BE2C (cell line): ENCODE data around the gene AKAP13.

Source experiments
- DNase-seq: peaks from one replicate; pipeline ENCODE4 v3.0.0-alpha.2; 2020
- H3K27me3 ChIP-seq: fragments of 250-450 bp; sonication (Bioruptor Pico); 2 replicates; pipeline ENCODE4 v1.5.1; 2020; ENCODE audit warnings: mild to moderate bottlenecking
- H3K36me3 ChIP-seq: fragments of 250-450 bp; sonication (Bioruptor Pico); 2 replicates; pipeline ENCODE4 v1.5.1; 2020; ENCODE audit warnings: mild to moderate bottlenecking
- H3K4me1 ChIP-seq: fragments of 250-450 bp; sonication (Bioruptor Pico); 2 replicates; pipeline ENCODE4 v1.5.1; 2020
- H3K4me3 ChIP-seq: 2 replicates; pipeline ENCODE4 v1.5.1; 2011; ENCODE audit warnings: low read depth, low read length
- H3K9me3 ChIP-seq: fragments of 250-450 bp; sonication (Bioruptor Pico); 2 replicates; pipeline ENCODE4 v1.5.1; 2020
- TF ChIP-seq, protein P1 (sequence below): IDR thresholded peaks from 2 replicates; pipeline ENCODE4 v1.5.1; 2012; ENCODE audit warnings: mild to moderate bottlenecking, low read depth, low read length

AKAP13 gene

DNA sequence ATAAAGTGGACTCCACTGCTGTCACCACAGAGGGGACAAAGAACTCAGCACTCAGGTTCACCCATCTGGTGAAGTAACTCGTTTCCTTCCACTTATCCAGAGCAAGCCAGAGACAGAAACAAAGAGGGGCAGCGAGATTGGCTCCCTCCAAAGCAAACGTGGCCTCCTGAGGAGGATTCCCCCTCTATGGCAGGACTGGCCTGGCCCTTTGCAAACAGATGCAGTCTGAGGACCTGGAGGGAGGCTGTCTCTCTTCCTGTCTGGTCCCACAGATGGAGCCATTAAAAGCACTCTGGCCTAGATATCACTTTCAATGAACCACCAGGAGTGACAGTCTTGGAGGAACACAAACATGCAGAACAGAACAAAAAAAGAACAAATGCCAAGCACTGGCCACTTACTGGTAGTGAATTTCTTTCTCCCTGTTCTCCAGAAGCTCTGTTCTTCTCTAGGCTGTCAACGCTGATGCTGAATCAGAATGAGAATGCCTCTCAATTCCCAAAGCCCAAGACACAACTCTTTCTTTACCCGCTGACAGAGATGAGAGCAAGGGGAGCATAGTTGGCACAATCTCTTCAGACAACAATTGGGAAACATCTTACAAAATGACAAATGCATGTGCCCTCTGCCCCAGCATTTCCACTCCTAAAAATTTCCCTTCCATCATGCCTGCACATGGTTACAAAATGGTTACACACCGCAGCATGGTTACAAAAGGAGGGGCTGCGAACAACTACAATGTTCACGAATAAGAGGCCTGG is 400.0 kb downstream of the AKAP13 start:
- DNase-seq: no peak
- TF ChIP-seq, protein P1, sequence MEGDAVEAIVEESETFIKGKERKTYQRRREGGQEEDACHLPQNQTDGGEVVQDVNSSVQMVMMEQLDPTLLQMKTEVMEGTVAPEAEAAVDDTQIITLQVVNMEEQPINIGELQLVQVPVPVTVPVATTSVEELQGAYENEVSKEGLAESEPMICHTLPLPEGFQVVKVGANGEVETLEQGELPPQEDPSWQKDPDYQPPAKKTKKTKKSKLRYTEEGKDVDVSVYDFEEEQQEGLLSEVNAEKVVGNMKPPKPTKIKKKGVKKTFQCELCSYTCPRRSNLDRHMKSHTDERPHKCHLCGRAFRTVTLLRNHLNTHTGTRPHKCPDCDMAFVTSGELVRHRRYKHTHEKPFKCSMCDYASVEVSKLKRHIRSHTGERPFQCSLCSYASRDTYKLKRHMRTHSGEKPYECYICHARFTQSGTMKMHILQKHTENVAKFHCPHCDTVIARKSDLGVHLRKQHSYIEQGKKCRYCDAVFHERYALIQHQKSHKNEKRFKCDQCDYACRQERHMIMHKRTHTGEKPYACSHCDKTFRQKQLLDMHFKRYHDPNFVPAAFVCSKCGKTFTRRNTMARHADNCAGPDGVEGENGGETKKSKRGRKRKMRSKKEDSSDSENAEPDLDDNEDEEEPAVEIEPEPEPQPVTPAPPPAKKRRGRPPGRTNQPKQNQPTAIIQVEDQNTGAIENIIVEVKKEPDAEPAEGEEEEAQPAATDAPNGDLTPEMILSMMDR: no peak
- no peaks in the 10 kb centered on the region for H3K9me3 ChIP-seq
- no peaks in the 10 kb centered on the region for H3K36me3 ChIP-seq
- no peak overlapping the region for H3K4me3 ChIP-seq
- H3K4me1 ChIP-seq: no peaks in the 10 kb centered on the region
- no peaks in the 10 kb centered on the region for H3K27me3 ChIP-seq

DNA sequence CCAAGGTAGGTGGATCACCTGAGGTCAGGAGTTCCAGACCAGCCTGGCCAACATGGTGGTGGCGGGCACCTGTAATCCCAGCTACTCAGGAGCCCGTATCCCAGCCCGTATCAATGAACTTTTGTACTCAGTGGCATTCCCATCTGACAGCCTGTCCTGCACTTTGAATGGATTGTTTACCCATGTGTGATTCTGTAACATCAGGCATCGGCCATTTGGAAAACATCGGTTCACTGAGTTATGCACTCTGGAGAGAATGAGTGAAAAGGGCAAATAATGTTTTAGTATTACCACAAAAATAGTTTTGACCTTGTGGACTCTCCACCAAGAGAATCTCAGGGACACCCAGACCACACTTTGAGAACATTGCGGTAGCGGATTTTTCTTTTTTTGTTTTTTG is 400.7 kb downstream of the AKAP13 start:
- Histone ChIP-seq H3K36me3 (no peaks in the 10 kb centered on the region), H3K4me1 (peaks cover 2% of the 10 kb centered on the region; the same call in 1 of the 2 replicates), H3K4me3 (no peak overlapping the region), H3K9me3 (no peaks in the 10 kb centered on the region), H3K27me3 (no peaks in the 10 kb centered on the region)
- no peak for DNase-seq
- TF ChIP-seq, protein P1: no peak

DNA sequence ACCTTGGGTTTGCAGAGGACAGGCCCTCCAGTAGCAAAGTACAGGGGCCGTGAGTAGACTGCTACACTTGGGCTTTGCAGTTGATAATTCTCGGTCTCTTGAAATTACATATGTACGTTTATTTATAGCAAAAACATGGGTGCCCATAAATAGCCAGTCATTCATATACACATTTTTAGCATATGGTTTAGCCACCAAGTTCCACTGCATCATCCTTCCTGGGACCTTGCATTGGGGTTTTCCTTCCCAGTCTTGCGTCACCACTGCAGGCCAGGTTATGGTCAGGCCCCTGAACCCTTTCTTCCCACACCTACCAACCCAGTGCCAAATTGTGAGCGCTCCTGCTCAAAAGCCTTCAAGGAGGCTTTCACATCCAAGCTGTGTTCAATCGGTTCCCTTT is 401.7 kb downstream of the AKAP13 start:
- H3K4me1 ChIP-seq: peaks cover 7% of the 10 kb centered on the region
- no peaks in the 10 kb centered on the region for H3K9me3 ChIP-seq

DNA sequence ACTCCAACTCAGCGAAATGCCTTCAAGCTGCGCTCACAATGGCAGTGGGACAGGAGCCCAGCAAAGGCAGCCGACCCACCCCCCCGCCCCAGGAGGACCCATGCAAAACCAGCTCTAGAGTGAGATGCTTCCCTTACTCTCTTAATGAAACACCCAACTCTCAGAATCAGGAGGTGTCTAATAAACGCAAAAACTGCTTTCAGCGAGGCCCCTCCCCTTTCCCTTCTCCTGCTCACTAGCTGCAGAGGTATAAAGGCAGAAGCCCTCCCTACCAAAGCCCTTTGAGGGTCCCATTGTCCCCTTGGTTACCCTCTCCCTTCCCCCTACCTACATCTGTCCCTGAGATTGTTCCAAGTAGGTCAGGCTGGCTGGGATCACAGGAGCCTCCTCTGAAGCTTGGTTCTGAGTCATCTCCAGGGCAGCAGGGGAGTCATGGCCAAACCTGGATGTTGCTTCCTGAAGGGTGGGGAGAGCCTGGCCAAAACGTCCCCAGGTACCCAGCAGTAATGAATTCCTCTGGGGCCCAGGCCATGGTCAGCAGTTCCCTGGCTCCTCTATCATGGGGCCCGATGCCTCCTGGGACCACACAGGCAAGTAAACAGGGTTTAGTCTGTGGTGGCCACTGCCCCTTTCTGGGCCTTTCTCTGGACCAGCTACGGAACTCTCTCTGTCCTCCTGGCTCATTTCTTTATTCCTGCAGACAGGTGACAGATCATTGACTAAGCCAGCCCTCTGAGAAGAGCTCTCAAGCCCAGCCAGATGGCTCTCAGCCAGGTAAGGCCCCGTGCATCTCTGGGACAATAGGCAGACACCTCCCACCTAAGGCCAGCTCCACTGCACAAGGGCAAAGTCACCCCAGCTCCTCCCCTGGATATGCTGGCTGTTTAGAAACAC is 405.7 kb downstream of the AKAP13 start:
- TF ChIP-seq, protein P1: no peak
- no peak overlapping the region for H3K4me3 ChIP-seq
- H3K36me3 ChIP-seq: no peaks in the 10 kb centered on the region
- H3K27me3 ChIP-seq: no peaks in the 10 kb centered on the region
- no peak for DNase-seq
- no peaks in the 10 kb centered on the region for H3K9me3 ChIP-seq
- H3K4me1 ChIP-seq: peaks cover 7% of the 10 kb centered on the region

More for the DNA sequence above, 401.7 kb downstream of the AKAP13 start:
- no peak overlapping the region for H3K4me3 ChIP-seq
- TF ChIP-seq, protein P1: no peak
- no peaks in the 10 kb centered on the region for H3K36me3 ChIP-seq
- no peak for DNase-seq
- H3K27me3 ChIP-seq: no peaks in the 10 kb centered on the region

DNA sequence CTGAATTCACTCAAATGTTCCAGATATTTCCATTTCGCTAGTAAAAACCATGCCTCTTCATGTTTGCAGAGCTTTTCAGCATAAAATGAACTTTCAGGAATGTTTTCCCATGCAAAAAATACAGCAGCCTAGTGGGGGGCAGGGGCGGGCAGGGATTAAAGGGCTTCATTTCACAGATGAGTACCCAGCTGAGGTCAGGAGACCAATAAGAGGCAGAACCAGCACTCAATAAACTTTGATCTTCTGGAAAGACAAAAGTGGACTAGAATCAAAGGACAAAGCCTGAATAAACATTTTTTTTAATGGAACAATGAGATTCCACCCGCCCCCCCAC is 406.3 kb downstream of the AKAP13 start:
- Histone ChIP-seq H3K4me3 (no peak overlapping the region), H3K27me3 (no peaks in the 10 kb centered on the region), H3K36me3 (no peaks in the 10 kb centered on the region), H3K9me3 (no peaks in the 10 kb centered on the region), H3K4me1 (peaks cover 7% of the 10 kb centered on the region)
- TF ChIP-seq, protein P1: no peak
- no peak for DNase-seq
